H1 (cell line): ENCODE measurements around the gene PARD3. TPM values are rescaled to one million over a fixed set of nuclear protein-coding genes. Genes with fewer than 3 reads are reported as not detected.

Experiments
- CTCF ChIA-PET: fragments of 300-600 bp; sonication (Branson Sonifier 250); formaldehyde crosslinking; loops from one replicate; lab custom pipeline; 2021; ENCODE audit not compliant: partially characterized antibody; lab: Charles Lee
- POLR2A ChIA-PET: fragments of 300-600 bp; sonication (Branson Sonifier 250); formaldehyde crosslinking; loops from one replicate; lab custom pipeline; 2021; ENCODE audit warnings: inconsistent platforms; ENCODE audit not compliant: partially characterized antibody; lab: Charles Lee
- DNase-seq, 2 experiments: peaks; one replicate each; pipeline versions ENCODE4 v3.0.0 to v3.0.0-alpha.2; 2010 to 2022; ENCODE audit warnings: low spot score in 2 of 2, low read depth in 1 of 2, mixed read lengths in 1 of 2
- FAIRE-seq: peaks from 2 replicates; lab custom pipeline; 2011; peaks lifted over from hg19 to GRCh38; lab: Jason Lieb, UNC
- H2AFZ ChIP-seq: 2 replicates; pipeline ENCODE4 v1.8.1; 2012; ENCODE audit warnings: low read length, inconsistent platforms
- H2AK5ac ChIP-seq: 2 replicates; pipeline ENCODE4 v1.6.1; 2013; ENCODE audit warnings: low read depth, low read length
- H2BK120ac ChIP-seq: replicated peaks from 2 replicates; pipeline ENCODE3; 2013; ENCODE audit warnings: low read depth, low read length, inconsistent platforms
- H2BK12ac ChIP-seq: 2 replicates; pipeline ENCODE4 v1.6.1; 2013; ENCODE audit warnings: low read depth, low read length
- H2BK15ac ChIP-seq: 2 replicates; pipeline ENCODE4 v1.6.1; 2013; ENCODE audit warnings: low read length
- H2BK20ac ChIP-seq: 2 replicates; pipeline ENCODE4 v1.6.1; 2013; ENCODE audit warnings: low read length
- H2BK5ac ChIP-seq: 2 replicates; pipeline ENCODE4 v1.6.1; 2013; ENCODE audit warnings: low read depth, low read length
- H3K14ac ChIP-seq: 2 replicates; pipeline ENCODE4 v1.6.1; 2013; ENCODE audit warnings: inconsistent platforms; ENCODE audit not compliant: insufficient read length
- H3K18ac ChIP-seq: 2 replicates; pipeline ENCODE4 v1.6.1; 2013; ENCODE audit warnings: low read length; ENCODE audit errors: extremely low read depth
- H3K23ac ChIP-seq: 2 replicates; pipeline ENCODE4 v1.6.1; 2013; ENCODE audit warnings: inconsistent platforms; ENCODE audit not compliant: insufficient read length
- H3K23me2 ChIP-seq: 2 replicates; pipeline ENCODE4 v1.6.1; 2013; ENCODE audit warnings: low read depth, low read length
- H3K27ac ChIP-seq: 2 replicates; pipeline ENCODE4 v1.6.1; 2011; ENCODE audit warnings: low read depth, low read length, inconsistent platforms
- H3K27me3 ChIP-seq, 4 experiments: replicated peaks in 1 of 4; 1 replicate in 1 of 4; 2 replicates in 3 of 4; pipeline versions ENCODE4 v1.6.1 to v1.8.1; 2011 to 2013; ENCODE audit warnings: low read length in 3 of 4, mild to moderate bottlenecking in 3 of 4, inconsistent platforms in 2 of 4, mixed read lengths in 2 of 4, moderate library complexity in 1 of 4; ENCODE audit not compliant: control insufficient read depth in 3 of 4, insufficient read depth in 3 of 4; ENCODE audit errors: extremely low read depth in 1 of 4
- H3K36me3 ChIP-seq, 4 experiments: 2 replicates each; pipeline versions ENCODE4 v1.6.1 to v1.8.1; 2011 to 2013; ENCODE audit warnings: mild to moderate bottlenecking in 4 of 4, low read length in 3 of 4, moderate library complexity in 2 of 4, control low read depth in 1 of 4, inconsistent platforms in 1 of 4; ENCODE audit not compliant: insufficient read depth in 4 of 4, control insufficient read depth in 2 of 4
- H3K4ac ChIP-seq: replicated peaks from 2 replicates; pipeline ENCODE3; 2013; ENCODE audit warnings: low read length, low read depth, mixed read lengths, inconsistent platforms; ENCODE audit not compliant: insufficient read length
- H3K4me1 ChIP-seq, 4 experiments: replicated peaks in 1 of 4; 1 replicate in 1 of 4; 2 replicates in 3 of 4; pipeline versions ENCODE4 v1.6.1 to v1.8.1; 2011 to 2013; ENCODE audit warnings: low read length in 3 of 4, inconsistent platforms in 2 of 4, mixed read lengths in 1 of 4; ENCODE audit not compliant: insufficient read depth in 4 of 4, control insufficient read depth in 3 of 4
- H3K4me2 ChIP-seq, 2 experiments: 2 replicates each; pipeline versions ENCODE4 v1.6.1 to v1.8.1; 2011 to 2013; ENCODE audit warnings: low read depth in 2 of 2, low read length in 2 of 2, control low read depth in 1 of 2, inconsistent platforms in 1 of 2, mild to moderate bottlenecking in 1 of 2; ENCODE audit not compliant: insufficient read depth in 1 of 2
- H3K4me3 ChIP-seq, 4 experiments: fragments of 200-600, 300-600 bp in 1 of 4; sonication (generic), shearing (Covaris generic), sonication (Bioruptor Twin) in 1 of 4; 2 replicates each; pipeline versions ENCODE4 v1.5.1 to v1.8.1; 2011 to 2016; ENCODE audit warnings: low read length in 4 of 4, low read depth in 3 of 4, control low read depth in 2 of 4, inconsistent platforms in 2 of 4, mild to moderate bottlenecking in 2 of 4, mixed read lengths in 1 of 4, moderate library complexity in 1 of 4; ENCODE audit not compliant: insufficient read depth in 2 of 4; ENCODE audit errors: extremely low read depth in 1 of 4
- H3K56ac ChIP-seq: replicated peaks from 2 replicates; pipeline ENCODE3; 2013; ENCODE audit warnings: low read depth, mild to moderate bottlenecking, mixed read lengths, low read length, inconsistent platforms; ENCODE audit not compliant: insufficient read length
- H3K79me1 ChIP-seq: 2 replicates; pipeline ENCODE4 v1.6.1; 2013; ENCODE audit warnings: low read depth, low read length, control low read depth
- H3K79me2 ChIP-seq, 2 experiments: 2 replicates each; pipeline versions ENCODE4 v1.6.1 to v1.8.1; 2012 to 2013; ENCODE audit warnings: low read length in 2 of 2, mild to moderate bottlenecking in 2 of 2, inconsistent platforms in 1 of 2; ENCODE audit not compliant: insufficient read depth in 2 of 2, control insufficient read depth in 1 of 2
- H3K9ac ChIP-seq, 4 experiments: replicated peaks in 1 of 4; 1 replicate in 1 of 4; 2 replicates in 3 of 4; pipeline versions ENCODE4 v1.6.1 to v1.8.1; 2011 to 2013; ENCODE audit warnings: low read depth in 3 of 4, low read length in 3 of 4, control low read depth in 2 of 4, mild to moderate bottlenecking in 2 of 4, moderate library complexity in 2 of 4, inconsistent platforms in 1 of 4; ENCODE audit errors: extremely low read depth in 1 of 4
- H3K9me3 ChIP-seq, 2 experiments: 2 replicates each; pipeline versions ENCODE4 v1.6.1 to v1.8.1; 2012 to 2013; ENCODE audit warnings: mild to moderate bottlenecking in 2 of 2, moderate library complexity in 2 of 2, control low read depth in 1 of 2, inconsistent platforms in 1 of 2, low read depth in 1 of 2, low read length in 1 of 2, mixed read lengths in 1 of 2; ENCODE audit not compliant: insufficient read depth in 2 of 2
- H4K20me1 ChIP-seq, 2 experiments: replicated peaks in 1 of 2; 2 replicates each; pipeline versions ENCODE3 to v1.8.1; 2011 to 2013; ENCODE audit warnings: inconsistent platforms in 2 of 2, low read length in 2 of 2, mild to moderate bottlenecking in 1 of 2; ENCODE audit not compliant: insufficient read depth in 2 of 2, control insufficient read depth in 1 of 2
- H4K5ac ChIP-seq: 2 replicates; pipeline ENCODE4 v1.6.1; 2013; ENCODE audit warnings: low read length, low read depth, mixed read lengths, inconsistent platforms; ENCODE audit not compliant: insufficient read length
- H4K8ac ChIP-seq: 2 replicates; pipeline ENCODE4 v1.8.0; 2013; ENCODE audit warnings: mild to moderate bottlenecking, moderate library complexity, low read length, inconsistent platforms; ENCODE audit not compliant: insufficient read depth; ENCODE audit errors: extremely low read depth
- H4K91ac ChIP-seq: replicated peaks from 2 replicates; pipeline ENCODE3; 2013; ENCODE audit warnings: low read length, mixed read lengths, inconsistent platforms; ENCODE audit not compliant: insufficient read length
- RAD21 ChIP-seq, 2 experiments: IDR thresholded peaks in 1 of 2; conservative IDR thresholded peaks in 1 of 2; 2 replicates each; pipeline ENCODE4 v1.6.1; 2011; ENCODE audit warnings: low read depth in 2 of 2, low read length in 2 of 2, improper control_type of control experiment in 1 of 2, inconsistent platforms in 1 of 2, mild to moderate bottlenecking in 1 of 2, moderate library complexity in 1 of 2
- SIX5 ChIP-seq: IDR thresholded peaks from 2 replicates; pipeline ENCODE4 v1.6.1; 2011; ENCODE audit warnings: mild to moderate bottlenecking, low read depth, low read length
- YY1 ChIP-seq: IDR thresholded peaks from 2 replicates; pipeline ENCODE4 v1.6.1; 2011; ENCODE audit warnings: low read depth, mild to moderate bottlenecking, low read length
- ZNF274 ChIP-seq: IDR thresholded peaks from 2 replicates; pipeline ENCODE4 v1.7.0; 2012; ENCODE audit warnings: low read length, borderline replicate concordance; ENCODE audit errors: extremely low read depth
- WGBS, 2 experiments: shearing (Covaris generic) in 1 of 2; methylation state at CpG; one replicate each; pipeline versions ENCODE4 v1.1.6 to v1.1.7; 2013 to 2015; ENCODE audit warnings: low lambda C conversion rate in 2 of 2, mixed read lengths in 2 of 2, inconsistent platforms in 1 of 2, low coverage in 1 of 2, missing lambda C conversion rate in 1 of 2; ENCODE audit not compliant: insufficient replicate concordance in 2 of 2, insufficient coverage in 1 of 2, insufficient read length in 1 of 2; ENCODE audit errors: extremely low coverage in 1 of 2, missing lambda C conversion rate in 1 of 2; 5-methylcytosine and 5-hydroxymethylcytosine counted together
- polyA plus RNA-seq, 7 experiments: library from polyadenylated mRNA; depleted of rRNA in 3 of 7; stranded (reverse) in 5 of 7; unstranded in 2 of 7; fragments of >200 nt in 5 of 7; fragments of 200-250 nt in 2 of 7; gene quantifications; 1 replicate in 5 of 7; 2 replicates in 1 of 7; 4 replicates in 1 of 7; pipeline versions ENCODE4 v1.2.1 to v1.2.3, GENCODE V29; 2011 to 2013; ENCODE audit warnings: missing spikeins in 2 of 7, mixed read lengths in 2 of 7
- total RNA-seq: library from RNA; stranded (reverse); fragmentation: NEBNext Ultra II Directional; extraction: Animal tissue kit (Norgen Biotek cat#: 25700); gene quantifications from 2 replicates; pipeline ENCODE4 v1.2.1, GENCODE V29; 2021
- TF ChIP-seq, protein P1 (sequence below): IDR thresholded peaks from 2 replicates; pipeline ENCODE4 v1.6.1; 2012; ENCODE audit warnings: inconsistent platforms

Gene PARD3
- total and polyA plus RNA-seq, 2 of the 8 experiments (the other 6 are each of a cell fraction or from before 2014, with no cell fraction given): 19.7 to 49.1 TPM

GRCh38 chr10:34766266-34766600, 48.9 kb downstream of the PARD3 start:
- Histone ChIP-seq H3K4me2 (no peak overlapping the region), H2AFZ (no peak overlapping the region), H3K9me3 (no peaks in the 10 kb centered on the region), H3K18ac (no peak overlapping the region), H3K14ac (no peak overlapping the region), H2BK120ac (no peak overlapping the region), H2BK5ac (no peak overlapping the region), H4K8ac (no peak overlapping the region), H3K27me3 (no peaks in the 10 kb centered on the region), H3K4me3 (no peak overlapping the region), H4K91ac (no peak overlapping the region), H2BK12ac (no peak overlapping the region), H3K36me3 (no peaks in the 10 kb centered on the region), H2AK5ac (no peak overlapping the region), H4K5ac (no peak overlapping the region), H3K79me1 (peaks cover 20% of the 10 kb centered on the region), H3K9ac (no peak overlapping the region)
- no peak for FAIRE-seq
- POLR2A ChIA-PET: no interaction called here
- TF ChIP-seq RAD21 (IDR thresholded peaks at IDR 0.05 in 1 of 2, conservative IDR thresholded peaks at IDR 0.05 in 1 of 2; ENCODE audit: low read depth in 2 of 2, low read length in 2 of 2): no peak
- TF ChIP-seq YY1: no peak
- TF ChIP-seq SIX5: no peak
- TF ChIP-seq ZNF274: no peak
- TF ChIP-seq, protein P1, sequence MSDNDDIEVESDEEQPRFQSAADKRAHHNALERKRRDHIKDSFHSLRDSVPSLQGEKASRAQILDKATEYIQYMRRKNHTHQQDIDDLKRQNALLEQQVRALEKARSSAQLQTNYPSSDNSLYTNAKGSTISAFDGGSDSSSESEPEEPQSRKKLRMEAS: no peak
- TF ChIP-seq, all 59 proteins: peak for 0
- H3K23me2 ChIP-seq: no peaks in the 10 kb centered on the region
- WGBS, 2 experiments: 88% methylated on average over 1 of the region's 1 CpG; no CpG with 5 or more reads in 1 of the 2 experiments
- H3K4me1 ChIP-seq: peaks cover 7 to 19% (median 14%) of the 10 kb centered on the region in 4 experiments
- CTCF ChIA-PET: interaction anchor here (6.1 kb wide), 1 partner anchor 33 kb away, joined by 31 read pairs; no protein-coding TSS in a partner anchor
- H3K23ac ChIP-seq: no peak overlapping the region
- H3K56ac ChIP-seq: no peak overlapping the region
- H3K79me2 ChIP-seq: peaks cover 4 to 96% of the 10 kb centered on the region in 2 experiments; a peak in 3 of 4 replicates
- no peak overlapping the region for H3K4ac ChIP-seq
- no peak overlapping the region for H3K27ac ChIP-seq
- no peak overlapping the region for H2BK15ac ChIP-seq
- peaks cover 9 to 14% of the 10 kb centered on the region in 2 experiments for H4K20me1 ChIP-seq
- DNase-seq: no peak
- no peak overlapping the region for H2BK20ac ChIP-seq
